ENCODE measurements around the gene REXO1. TPM values are rescaled to one million over a fixed set of nuclear protein-coding genes. Genes with fewer than 3 reads are reported as not detected.

The REXO1 gene
- total and polyA plus RNA-seq, 9 of the 15 experiments (the other 6 are each of a cell fraction or from before 2014, with no cell fraction given): 0.04 to 63.3 (median 15.8) TPM

- TF ChIP-seq NFXL1 (CRISPR knock-in tag; IDR thresholded peaks at IDR 0.05): no peak
- TF ChIP-seq RBM14 (IDR thresholded peaks at IDR 0.05; ENCODE audit: borderline replicate concordance, insufficient read depth, low read depth, low read length): no peak
- TF ChIP-seq E2F1 (CRISPR knock-in tag; IDR thresholded peaks at IDR 0.05): no peak
- TF ChIP-seq TCF7L2 (IDR thresholded peaks at IDR 0.05; ENCODE audit: low read depth, low read length): no peak
- no peak for TF ChIP-seq SUPT5H (IDR thresholded peaks at IDR 0.05)
- TF ChIP-seq COPS2 (conservative IDR thresholded peaks at IDR 0.05): no peak
- TF ChIP-seq ZNF146 (CRISPR knock-in tag; IDR thresholded peaks at IDR 0.05; ENCODE audit: unreplicated experiment): no peak
- TF ChIP-seq SRSF1 (IDR thresholded peaks at IDR 0.05; ENCODE audit: low read depth, low read length): no peak
- TF ChIP-seq FIP1L1 (IDR thresholded peaks at IDR 0.05; ENCODE audit: low read depth, low read length, poor library complexity, severe bottlenecking): peak; percentile 23
- no peak for TF ChIP-seq ATF6 (CRISPR knock-in tag; IDR thresholded peaks at IDR 0.05)
- no peak for TF ChIP-seq ATF1 (CRISPR knock-in tag; IDR thresholded peaks at IDR 0.05)
- no peak for TF ChIP-seq ATF1 (tag; IDR thresholded peaks at IDR 0.05)
- TF ChIP-seq NFYB (IDR thresholded peaks at IDR 0.05; ENCODE audit: extremely low read depth, insufficient read length): no peak
- no peak for TF ChIP-seq NCOA2 (IDR thresholded peaks at IDR 0.05; ENCODE audit: partially characterized antibody in 2 of 2)
- TF ChIP-seq KAT7 (CRISPR knock-in tag; IDR thresholded peaks at IDR 0.05; ENCODE audit: borderline replicate concordance): no peak
- TF ChIP-seq ZBTB33 (CRISPR knock-in tag; IDR thresholded peaks at IDR 0.05): peak; percentile 87
- TF ChIP-seq ZNF41 (CRISPR knock-in tag; conservative IDR thresholded peaks at IDR 0.05): no peak
- no peak for TF ChIP-seq ETS2 (tag; IDR thresholded peaks at IDR 0.05; ENCODE audit: borderline replicate concordance, poor library complexity, severe bottlenecking)
Measured at GRCh38 chr19:1796395-1797142, 51.7 kb downstream of the REXO1 start (continued).

Measured in K562 (cell line).